ENCODE results near the gene DST.
"Not testable (repeated sequence)": the region's sequence is repeated elsewhere in the genome, so short reads cannot be mapped to it uniquely, and the experiment has no call there.

The DST gene

GRCh38 chr6:56509031-56509430 lies 133.7 kb downstream of the DST start:
- DNase-seq (ENCODE audit: low read depth in 2 of 2) = no peak
- TF ChIP-seq CTCF (IDR thresholded peaks at IDR 0.05; ENCODE audit: low read depth, low read length) = no peak

GRCh38 chr6:56507517-56507916 lies 135.2 kb downstream of the DST start:
- H3K4me3 ChIP-seq (replicated peaks in 1 of 2; ENCODE audit: low read depth in 2 of 2, low read length in 2 of 2) = no peak overlapping the region
- TF ChIP-seq CTCF (IDR thresholded peaks at IDR 0.05; ENCODE audit: low read depth, low read length) = no peak
- no peak for DNase-seq (ENCODE audit: low read depth in 2 of 2)

More at GRCh38 chr6:56509031-56509430, 133.7 kb downstream of the DST start:
- H3K4me3 ChIP-seq (replicated peaks in 1 of 2; ENCODE audit: low read depth in 2 of 2, low read length in 2 of 2) = no peak overlapping the region

- TF ChIP-seq CTCF (IDR thresholded peaks at IDR 0.05; ENCODE audit: low read depth, low read length) = no peak
- no peak overlapping the region for H3K4me3 ChIP-seq (replicated peaks in 1 of 2; ENCODE audit: low read depth in 2 of 2, low read length in 2 of 2)
- no peak for DNase-seq (ENCODE audit: low read depth in 2 of 2)
Observed at GRCh38 chr6:56505512-56506260, 137.0 kb downstream of the DST start.

- TF ChIP-seq CTCF (IDR thresholded peaks at IDR 0.05; ENCODE audit: low read depth, low read length) = no peak
- no peak overlapping the region for H3K4me3 ChIP-seq (replicated peaks in 1 of 2; ENCODE audit: low read depth in 2 of 2, low read length in 2 of 2)
- DNase-seq (ENCODE audit: low read depth in 2 of 2) = no peak
Observed at GRCh38 chr6:56501993-56502392, 140.7 kb downstream of the DST start.

- no peak for DNase-seq (ENCODE audit: low read depth in 2 of 2)
- no peak overlapping the region for H3K4me3 ChIP-seq (replicated peaks in 1 of 2; ENCODE audit: low read depth in 2 of 2, low read length in 2 of 2)
- no peak for TF ChIP-seq CTCF (IDR thresholded peaks at IDR 0.05; ENCODE audit: low read depth, low read length)
Observed at GRCh38 chr6:56499095-56499494, 143.6 kb downstream of the DST start.

GRCh38 chr6:56497691-56498090 lies 145.0 kb downstream of the DST start:
- TF ChIP-seq CTCF (IDR thresholded peaks at IDR 0.05; ENCODE audit: low read depth, low read length) = no peak
- DNase-seq (ENCODE audit: low read depth in 2 of 2) = no peak
- no peak overlapping the region for H3K4me3 ChIP-seq (replicated peaks in 1 of 2; ENCODE audit: low read depth in 2 of 2, low read length in 2 of 2)

GRCh38 chr6:56497240-56497639 lies 145.4 kb downstream of the DST start:
- DNase-seq (ENCODE audit: low read depth in 2 of 2) = no peak
- H3K4me3 ChIP-seq (replicated peaks in 1 of 2; ENCODE audit: low read depth in 2 of 2, low read length in 2 of 2) = no peak overlapping the region
- TF ChIP-seq CTCF (IDR thresholded peaks at IDR 0.05; ENCODE audit: low read depth, low read length) = no peak

DNA sequence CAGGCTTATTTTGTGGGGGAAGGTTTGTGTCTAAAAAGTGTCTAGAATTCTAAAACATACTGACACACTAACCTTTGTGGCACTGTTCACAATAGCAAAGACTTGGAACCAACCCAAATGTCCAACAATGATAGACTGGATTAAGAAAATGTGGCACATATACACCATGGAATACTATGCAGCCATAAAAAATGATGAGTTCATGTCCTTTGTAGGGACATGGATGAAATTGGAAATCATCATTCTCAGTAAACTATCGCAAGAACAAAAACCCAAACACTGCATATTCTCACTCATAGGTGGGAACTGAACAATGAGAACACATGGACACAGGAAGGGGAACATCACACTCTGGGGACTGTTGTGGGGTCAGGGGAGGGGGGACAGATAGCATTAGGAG lies 146.0 kb downstream of the DST start:
- not testable (repeated sequence) for DNase-seq (ENCODE audit: low read depth in 2 of 2); H3K4me3 ChIP-seq (replicated peaks in 1 of 2; ENCODE audit: low read depth in 2 of 2, low read length in 2 of 2)

Measured in cardiac fibroblast (primary cell).